Smooth muscle cell (in vitro differentiated cells): Measurements from ENCODE around the gene FADS6. TPM values are rescaled to one million over a fixed set of nuclear protein-coding genes. Genes with fewer than 3 reads are reported as not detected.

Source experiments
- DNase-seq: peaks from one replicate; lab custom pipeline; 2025; ENCODE audit not compliant: unreplicated experiment; lab: John Stamatoyannopoulos, UW
- H2AFZ ChIP-seq: fragments of 200-600 bp; sonication (generic); 2 replicates; pipeline ENCODE4 v1.6.0; 2016; ENCODE audit warnings: antibody characterized with exemption, low read depth, mild to moderate bottlenecking
- H3F3A ChIP-seq: fragments of 200-600 bp; sonication (generic); 2 replicates; pipeline ENCODE4 v1.6.0; 2017; ENCODE audit warnings: antibody characterized with exemption, low read depth
- H3K27ac ChIP-seq: fragments of 200-600 bp; sonication (generic); 2 replicates; pipeline ENCODE4 v1.5.1; 2016; ENCODE audit warnings: low read depth, mild to moderate bottlenecking
- H3K27me3 ChIP-seq: fragments of 200-600 bp; sonication (generic); 2 replicates; pipeline ENCODE4 v1.6.1; 2016; ENCODE audit warnings: low read depth, mild to moderate bottlenecking
- H3K36me3 ChIP-seq: fragments of 200-600 bp; sonication (generic); 2 replicates; pipeline ENCODE4 v1.5.1; 2016; ENCODE audit warnings: low read depth
- H3K4me1 ChIP-seq: fragments of 200-600 bp; sonication (generic); 2 replicates; pipeline ENCODE4 v1.5.1; 2016; ENCODE audit warnings: low read depth
- H3K4me2 ChIP-seq: fragments of 200-600 bp; sonication (generic); 2 replicates; pipeline ENCODE4 v1.6.0; 2016; ENCODE audit warnings: mild to moderate bottlenecking
- H3K4me3 ChIP-seq: fragments of 200-600 bp; sonication (generic); 2 replicates; pipeline ENCODE4 v1.5.1; 2016; ENCODE audit warnings: mild to moderate bottlenecking
- H3K79me2 ChIP-seq: fragments of 200-600 bp; sonication (generic); 2 replicates; pipeline ENCODE4 v1.6.0; 2016; ENCODE audit warnings: low read depth, mild to moderate bottlenecking
- H3K9ac ChIP-seq: fragments of 200-600 bp; sonication (generic); 2 replicates; pipeline ENCODE4 v1.6.0; 2016; ENCODE audit warnings: low read depth
- H3K9me3 ChIP-seq: fragments of 200-600 bp; sonication (generic); replicated peaks from 2 replicates; pipeline ENCODE4 v1.5.1; 2016; ENCODE audit warnings: low read depth
- H4K20me1 ChIP-seq: fragments of 200-600 bp; sonication (generic); 2 replicates; pipeline ENCODE4 v1.6.0; 2016; ENCODE audit warnings: low read depth
- WGBS: methylation state at CpG from one replicate; pipeline ENCODE4 v1.1.7; 2016; ENCODE audit warnings: low lambda C conversion rate; 5-methylcytosine and 5-hydroxymethylcytosine counted together
- polyA plus RNA-seq: library from polyadenylated mRNA; unstranded; fragments of >200 nt; fragmentation: Nextera tagmentation; extraction: Ambion mirVana; gene quantifications from 2 replicates; pipeline ENCODE4 v1.2.1, GENCODE V29; 2016
- total RNA-seq: library from RNA; depleted of rRNA; stranded (reverse); fragments of >200 nt; gene quantifications from 2 replicates; pipeline ENCODE4 v1.2.3, GENCODE V29; 2014
- TF ChIP-seq, protein P1 (sequence below): fragments of 200-600 bp; sonication (generic); IDR thresholded peaks from 2 replicates; pipeline ENCODE4 v1.5.1; 2017; ENCODE audit warnings: borderline replicate concordance, mild to moderate bottlenecking, antibody characterized with exemption; ENCODE audit not compliant: insufficient read depth, poor library complexity, severe bottlenecking

The FADS6 gene
- total and polyA plus RNA-seq, 2 experiments from 2014 or later: not detected

DNA sequence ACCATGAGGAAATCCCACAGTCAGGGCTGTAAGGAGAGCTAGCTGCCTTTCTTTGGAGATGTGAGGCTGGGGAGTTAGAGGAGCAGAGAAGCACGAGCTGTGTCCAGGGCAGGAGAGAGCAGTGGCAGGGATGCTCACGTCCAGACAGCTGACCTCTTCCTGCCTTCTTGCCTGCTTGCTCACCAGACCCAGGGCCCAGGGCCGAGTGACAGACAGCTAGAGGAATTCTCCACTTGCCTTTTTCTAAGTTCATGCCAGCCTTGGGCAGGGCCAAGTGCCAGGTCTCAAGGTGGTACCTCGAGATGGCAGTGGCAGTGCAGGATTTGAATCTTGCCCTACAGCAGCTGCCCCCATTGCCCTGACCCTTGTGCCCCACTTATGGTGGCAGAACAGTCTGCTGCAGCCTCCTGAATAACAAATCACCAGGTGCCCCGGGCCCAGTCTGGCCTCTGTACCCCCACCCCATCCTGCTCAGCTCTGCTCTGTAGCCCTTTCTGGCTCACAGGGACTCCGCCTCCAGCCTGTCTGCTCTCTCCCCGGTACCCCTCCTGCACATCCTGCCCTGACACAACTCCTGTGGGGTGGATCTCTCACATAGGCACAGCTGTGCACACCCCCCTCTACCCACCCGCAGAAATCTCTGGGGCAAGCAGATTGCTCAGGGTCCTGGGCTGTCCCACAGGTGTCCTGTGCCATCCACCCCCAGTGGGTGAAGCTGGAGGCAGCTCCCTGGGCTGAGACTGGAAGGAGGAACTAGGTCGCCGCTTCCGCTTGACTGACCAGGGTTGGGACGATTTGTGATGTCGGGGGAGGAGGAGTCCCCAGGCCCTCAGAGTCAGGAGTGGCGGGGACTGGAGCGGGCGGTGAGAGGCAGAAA lies 59.7 kb downstream of the FADS6 start:
- Histone ChIP-seq H2AFZ (no peak overlapping the region), H3K4me3 (no peak overlapping the region), H3K27me3 (no peaks in the 10 kb centered on the region), H3K4me2 (no peak overlapping the region), H3K36me3 (no peaks in the 10 kb centered on the region), H3K9me3 (no peaks in the 10 kb centered on the region), H3K9ac (no peak overlapping the region), H3K79me2 (no peaks in the 10 kb centered on the region), H3F3A (no peaks in the 10 kb centered on the region), H4K20me1 (peaks cover 19% of the 10 kb centered on the region), H3K27ac (no peak overlapping the region), H3K4me1 (no peaks in the 10 kb centered on the region)
- WGBS: 87% methylated on average over 16 of the region's 16 CpGs
- TF ChIP-seq, protein P1, sequence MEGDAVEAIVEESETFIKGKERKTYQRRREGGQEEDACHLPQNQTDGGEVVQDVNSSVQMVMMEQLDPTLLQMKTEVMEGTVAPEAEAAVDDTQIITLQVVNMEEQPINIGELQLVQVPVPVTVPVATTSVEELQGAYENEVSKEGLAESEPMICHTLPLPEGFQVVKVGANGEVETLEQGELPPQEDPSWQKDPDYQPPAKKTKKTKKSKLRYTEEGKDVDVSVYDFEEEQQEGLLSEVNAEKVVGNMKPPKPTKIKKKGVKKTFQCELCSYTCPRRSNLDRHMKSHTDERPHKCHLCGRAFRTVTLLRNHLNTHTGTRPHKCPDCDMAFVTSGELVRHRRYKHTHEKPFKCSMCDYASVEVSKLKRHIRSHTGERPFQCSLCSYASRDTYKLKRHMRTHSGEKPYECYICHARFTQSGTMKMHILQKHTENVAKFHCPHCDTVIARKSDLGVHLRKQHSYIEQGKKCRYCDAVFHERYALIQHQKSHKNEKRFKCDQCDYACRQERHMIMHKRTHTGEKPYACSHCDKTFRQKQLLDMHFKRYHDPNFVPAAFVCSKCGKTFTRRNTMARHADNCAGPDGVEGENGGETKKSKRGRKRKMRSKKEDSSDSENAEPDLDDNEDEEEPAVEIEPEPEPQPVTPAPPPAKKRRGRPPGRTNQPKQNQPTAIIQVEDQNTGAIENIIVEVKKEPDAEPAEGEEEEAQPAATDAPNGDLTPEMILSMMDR: no peak
- no peak for DNase-seq

DNA sequence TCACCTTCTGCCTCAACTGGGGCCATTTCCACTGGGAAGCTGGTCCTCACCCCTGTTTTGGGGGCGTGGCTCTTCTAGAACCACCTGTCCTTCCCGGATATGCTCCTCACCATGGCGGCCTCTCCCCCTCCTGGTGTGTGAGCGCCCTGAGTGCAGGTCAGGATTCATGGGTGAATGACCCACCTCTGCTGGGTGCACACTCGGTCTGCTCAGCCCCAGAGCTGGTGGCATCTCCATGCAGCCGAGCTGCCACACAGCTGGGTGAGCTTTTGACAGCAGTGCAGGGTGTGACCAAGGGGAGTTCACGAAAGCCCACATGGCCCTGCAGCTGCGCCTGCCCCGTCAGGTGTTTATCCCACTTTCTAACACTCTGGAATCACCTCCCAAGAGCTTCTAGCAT lies 61.0 kb downstream of the FADS6 start:
- Histone ChIP-seq H3F3A (no peaks in the 10 kb centered on the region), H4K20me1 (peaks cover 19% of the 10 kb centered on the region), H3K27me3 (no peaks in the 10 kb centered on the region), H3K9me3 (no peaks in the 10 kb centered on the region), H3K4me1 (no peaks in the 10 kb centered on the region), H3K79me2 (no peaks in the 10 kb centered on the region), H2AFZ (no peak overlapping the region), H3K4me2 (no peak overlapping the region), H3K27ac (no peak overlapping the region), H3K9ac (no peak overlapping the region), H3K4me3 (no peak overlapping the region), H3K36me3 (no peaks in the 10 kb centered on the region)
- 89% methylated on average over 8 of the region's 9 CpGs for WGBS
- DNase-seq: no peak
- TF ChIP-seq, protein P1: no peak

DNA sequence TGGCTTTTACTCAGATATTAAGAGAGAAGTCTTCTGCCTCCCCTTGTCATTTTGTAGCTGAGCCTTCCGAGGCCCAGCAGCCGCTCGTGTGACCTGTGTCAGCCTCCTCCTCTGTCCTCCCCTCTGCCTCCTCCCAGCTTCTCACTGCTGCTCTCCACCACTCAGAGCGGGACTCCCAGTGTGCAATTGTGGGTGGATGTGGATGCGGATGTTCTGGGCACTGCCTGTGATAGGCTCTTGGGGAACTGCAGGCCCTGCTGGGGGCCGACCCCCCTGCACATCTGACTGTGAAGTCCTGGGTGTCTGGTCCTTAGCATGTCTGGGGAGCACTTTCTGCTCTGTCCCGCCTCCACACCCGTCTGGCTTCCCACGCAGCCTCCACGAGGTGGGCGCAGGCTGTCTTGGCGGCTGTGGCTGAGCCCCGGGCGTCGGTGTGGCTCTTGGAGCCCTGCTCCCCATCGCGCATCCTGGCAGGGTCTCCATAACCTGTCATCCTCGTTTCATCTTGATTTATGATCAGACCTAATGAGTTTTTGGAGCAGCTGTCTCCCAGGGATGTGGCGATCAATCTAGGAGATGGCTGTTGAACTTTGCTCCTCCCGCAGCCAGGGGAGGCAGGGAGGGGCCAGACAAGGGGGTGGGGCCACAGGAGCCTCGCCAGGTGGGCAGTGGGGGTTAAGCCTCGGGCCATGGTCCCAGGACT lies 61.8 kb downstream of the FADS6 start:
- Histone ChIP-seq H2AFZ (no peak overlapping the region), H3K9ac (no peak overlapping the region), H3K4me1 (no peaks in the 10 kb centered on the region), H3K27ac (no peak overlapping the region), H3K4me2 (no peak overlapping the region), H3F3A (no peaks in the 10 kb centered on the region), H3K79me2 (no peaks in the 10 kb centered on the region), H3K9me3 (no peaks in the 10 kb centered on the region), H3K4me3 (no peak overlapping the region), H3K27me3 (no peaks in the 10 kb centered on the region), H3K36me3 (no peaks in the 10 kb centered on the region), H4K20me1 (peaks cover 19% of the 10 kb centered on the region)
- DNase-seq: no peak
- TF ChIP-seq, protein P1: no peak
- 93% methylated on average over 21 of the region's 22 CpGs for WGBS
